GM21526 (cell line): ENCODE results near the gene OR10K1.

Source experiments
- ATAC-seq: cut with Tn5 transposase; IDR thresholded peaks from one replicate; pipeline ENCODE4 v1.9.1; 2021; ENCODE audit warnings: moderate library complexity; ENCODE audit not compliant: unreplicated experiment, low FRiP score

OR10K1 gene

GRCh38 chr1:158516966-158517365, 55.3 kb downstream of the OR10K1 start:
- no peak for ATAC-seq
